C4-2B (cell line): ENCODE measurements around the gene ACSL3.
A peak's percentile ranks its signal among the peaks of the same experiment; 100 is the strongest.
"Not testable (repeated sequence)": the region's sequence is repeated elsewhere in the genome, so short reads cannot be mapped to it uniquely, and the experiment has no call there.

Experiments
- H3K27ac ChIP-seq: fragments of 450-650 bp; 2 replicates; pipeline ENCODE4 v1.5.1; 2017
- ZFX ChIP-seq: fragments of 450-650 bp; IDR thresholded peaks from 2 replicates; pipeline ENCODE4 v1.6.1; 2017
- TF ChIP-seq, protein P1 (sequence below): fragments of 450-650 bp; conservative IDR thresholded peaks from 2 replicates; pipeline ENCODE4 v1.5.1; 2017; ENCODE audit warnings: mild to moderate bottlenecking

ACSL3 gene

DNA sequence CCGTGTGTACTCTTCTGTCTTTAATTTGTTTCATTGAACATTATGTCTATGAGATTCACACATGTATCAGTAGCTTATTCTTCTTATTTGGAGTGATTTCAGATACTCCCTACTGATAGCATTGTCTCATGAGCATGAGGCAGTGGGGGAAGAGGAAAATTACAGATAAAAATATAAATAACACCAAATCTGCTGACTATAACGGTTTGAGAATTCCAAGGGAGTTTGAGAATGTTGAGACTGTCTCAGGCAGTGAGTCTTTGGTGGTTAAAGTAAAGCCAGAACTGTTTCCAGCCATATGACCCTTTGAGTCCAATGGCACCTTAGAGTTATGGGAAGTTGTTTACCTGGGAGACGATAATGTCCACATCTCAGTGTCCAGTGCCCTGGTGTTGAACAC is 118.6 kb downstream of the ACSL3 start:
- TF ChIP-seq ZFX: no peak
- TF ChIP-seq, protein P1, sequence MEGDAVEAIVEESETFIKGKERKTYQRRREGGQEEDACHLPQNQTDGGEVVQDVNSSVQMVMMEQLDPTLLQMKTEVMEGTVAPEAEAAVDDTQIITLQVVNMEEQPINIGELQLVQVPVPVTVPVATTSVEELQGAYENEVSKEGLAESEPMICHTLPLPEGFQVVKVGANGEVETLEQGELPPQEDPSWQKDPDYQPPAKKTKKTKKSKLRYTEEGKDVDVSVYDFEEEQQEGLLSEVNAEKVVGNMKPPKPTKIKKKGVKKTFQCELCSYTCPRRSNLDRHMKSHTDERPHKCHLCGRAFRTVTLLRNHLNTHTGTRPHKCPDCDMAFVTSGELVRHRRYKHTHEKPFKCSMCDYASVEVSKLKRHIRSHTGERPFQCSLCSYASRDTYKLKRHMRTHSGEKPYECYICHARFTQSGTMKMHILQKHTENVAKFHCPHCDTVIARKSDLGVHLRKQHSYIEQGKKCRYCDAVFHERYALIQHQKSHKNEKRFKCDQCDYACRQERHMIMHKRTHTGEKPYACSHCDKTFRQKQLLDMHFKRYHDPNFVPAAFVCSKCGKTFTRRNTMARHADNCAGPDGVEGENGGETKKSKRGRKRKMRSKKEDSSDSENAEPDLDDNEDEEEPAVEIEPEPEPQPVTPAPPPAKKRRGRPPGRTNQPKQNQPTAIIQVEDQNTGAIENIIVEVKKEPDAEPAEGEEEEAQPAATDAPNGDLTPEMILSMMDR: no peak
- no peak overlapping the region for H3K27ac ChIP-seq

DNA sequence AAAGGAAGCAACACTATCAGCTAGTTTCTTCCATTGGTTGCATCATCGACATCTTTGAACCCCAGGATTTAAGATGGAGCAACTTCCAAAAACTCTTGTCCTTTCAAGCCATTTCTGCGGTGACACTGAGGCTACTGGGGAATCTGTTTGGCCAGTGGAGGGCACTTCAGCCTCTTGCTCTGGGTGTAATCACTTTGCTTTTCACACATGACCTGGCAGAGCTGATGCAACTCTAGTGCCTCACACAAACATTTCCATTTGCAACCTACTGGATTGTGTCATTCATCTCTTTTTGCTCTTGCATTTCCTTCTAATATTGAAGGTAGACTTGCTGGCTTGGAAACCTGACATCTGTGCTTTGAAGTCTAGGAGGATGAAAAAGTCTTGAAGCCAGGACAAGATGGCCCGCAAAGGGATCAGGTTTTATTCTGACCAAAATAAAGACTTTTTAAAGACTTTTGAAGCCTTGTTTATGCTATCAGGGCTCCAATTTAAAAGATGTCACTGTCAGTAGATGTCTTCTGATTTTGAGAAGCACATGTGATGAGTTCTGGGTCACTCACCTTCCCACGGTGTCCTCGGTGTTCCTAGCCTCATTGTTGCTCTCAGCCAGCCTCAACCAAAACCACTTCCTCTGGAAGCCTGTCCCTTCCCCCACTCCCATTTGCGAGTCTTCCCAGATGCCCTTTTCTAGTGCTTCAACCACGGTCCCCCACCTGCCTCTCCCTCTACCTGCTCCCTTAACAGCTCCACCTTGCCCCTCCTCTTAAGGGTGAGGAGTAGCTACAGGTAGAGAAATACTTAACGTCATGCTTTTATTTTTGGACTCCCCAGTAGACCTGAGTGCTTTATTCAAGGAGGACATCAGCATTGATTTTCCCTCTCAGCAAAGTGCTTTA is 121.4 kb downstream of the ACSL3 start:
- no peak overlapping the region for H3K27ac ChIP-seq
- TF ChIP-seq, protein P1: peak; percentile 40
- no peak for TF ChIP-seq ZFX

DNA sequence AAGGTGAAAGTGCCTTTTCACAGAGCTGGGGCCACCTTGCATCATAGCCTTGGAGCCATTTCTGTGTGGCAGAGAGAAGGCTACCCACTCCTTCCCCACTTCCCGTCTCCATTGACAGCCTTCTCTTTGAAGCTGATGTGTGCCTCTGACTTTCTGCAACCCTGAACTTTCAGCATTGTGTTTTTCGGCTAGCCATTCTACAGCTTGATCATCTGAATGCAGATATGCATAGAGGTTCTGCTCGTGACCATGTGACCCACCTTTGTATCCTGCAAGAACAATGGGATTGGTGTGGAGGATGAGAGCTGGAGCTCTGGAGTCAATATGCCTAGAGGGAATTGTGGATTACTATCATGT is 122.1 kb downstream of the ACSL3 start:
- no peak for TF ChIP-seq ZFX
- TF ChIP-seq, protein P1: no peak

DNA sequence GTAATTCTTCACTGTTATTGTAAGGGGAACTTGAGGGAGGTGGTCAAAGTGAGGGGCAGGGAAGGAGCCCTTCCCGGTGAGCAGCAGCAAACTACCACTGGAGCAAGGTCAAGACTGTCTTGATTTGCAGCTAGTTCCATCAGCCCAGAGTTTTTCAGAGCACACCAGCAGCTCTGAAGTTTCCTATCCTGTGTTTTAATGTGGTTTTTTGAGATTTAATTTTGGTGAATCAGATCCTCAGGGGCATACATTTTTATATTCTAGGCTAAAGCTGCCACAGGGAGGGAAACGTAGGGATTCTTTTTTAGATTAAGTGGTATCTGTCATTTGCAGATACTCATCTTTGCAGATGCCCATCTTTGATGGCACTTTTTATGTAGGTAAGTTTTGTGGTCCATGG is 124.1 kb downstream of the ACSL3 start:
- no peak overlapping the region for H3K27ac ChIP-seq

More for the DNA sequence above, 122.1 kb downstream of the ACSL3 start:
- H3K27ac ChIP-seq: no peak overlapping the region

DNA sequence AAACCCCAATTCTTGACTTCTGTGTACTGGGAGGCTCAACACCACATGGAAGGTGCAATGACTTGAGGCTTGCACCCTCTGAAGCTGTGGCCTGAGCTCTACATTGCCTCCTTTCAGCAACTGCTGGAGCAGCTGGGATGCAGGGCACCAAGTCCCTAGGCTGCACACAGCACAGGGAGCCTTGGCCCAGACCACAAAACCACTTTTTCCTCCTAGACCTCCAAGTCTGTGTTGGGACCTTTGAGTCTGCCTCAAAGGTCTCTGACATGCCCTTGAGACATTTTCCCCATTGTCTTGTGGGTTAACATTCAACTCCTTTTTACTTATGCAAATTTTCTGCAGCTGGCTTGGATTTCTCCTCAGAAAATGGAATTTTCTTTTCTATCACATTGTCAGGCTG is 128.6 kb downstream of the ACSL3 start:
- TF ChIP-seq ZFX: no peak
- no peak overlapping the region for H3K27ac ChIP-seq

More for the DNA sequence above, 124.1 kb downstream of the ACSL3 start:
- no peak for TF ChIP-seq ZFX
- TF ChIP-seq, protein P1: no peak

DNA sequence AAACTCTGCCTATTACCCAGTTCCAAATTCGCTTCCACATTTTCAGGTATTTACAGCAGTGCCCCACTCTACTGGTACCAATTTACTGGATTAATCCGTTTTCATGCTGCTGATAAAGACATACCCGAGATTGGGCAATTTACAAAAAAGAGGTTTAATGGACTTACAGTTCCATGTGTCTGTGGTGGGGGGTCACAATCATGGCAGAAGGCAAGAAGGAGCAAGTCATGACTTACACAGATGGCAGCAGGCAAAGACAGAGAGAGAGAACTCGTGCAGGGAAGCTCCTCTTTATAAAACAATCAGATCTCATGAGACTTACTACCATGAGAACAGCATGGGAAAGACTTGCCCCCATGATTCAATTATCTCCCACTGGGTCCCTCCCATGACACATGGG is 129.4 kb downstream of the ACSL3 start:
- not testable (repeated sequence) for H3K27ac ChIP-seq

DNA sequence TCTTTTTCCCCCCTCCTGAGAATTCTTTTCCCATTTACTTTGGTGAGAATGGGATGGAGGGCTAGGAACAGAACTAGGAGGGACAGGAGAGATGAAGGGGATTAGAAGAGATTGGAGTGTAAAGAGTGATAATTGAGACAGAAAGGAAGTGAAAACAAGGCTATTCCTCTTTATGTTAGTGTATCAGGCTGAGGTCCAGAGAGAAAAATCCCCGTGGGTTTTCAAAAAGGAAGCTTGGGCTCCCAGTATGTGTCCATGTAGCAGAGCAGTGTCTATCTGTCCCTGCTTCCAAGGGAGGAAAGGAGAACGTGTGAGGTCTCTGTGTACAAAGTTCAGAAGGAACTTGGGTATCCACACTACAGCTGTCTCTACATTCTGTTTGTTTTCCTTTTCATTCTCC is 131.3 kb downstream of the ACSL3 start:
- H3K27ac ChIP-seq: no peak overlapping the region

More for the DNA sequence above, 131.3 kb downstream of the ACSL3 start:
- TF ChIP-seq ZFX: no peak
- TF ChIP-seq, protein P1: no peak
